HepG2 (cell line): ENCODE measurements around the gene SMIM21. TPM values are rescaled to one million over a fixed set of nuclear protein-coding genes. Genes with fewer than 3 reads are reported as not detected.

ENCODE experiments used
- ATAC-seq: fragments of 200-7000 bp; cut with Tn5 transposase; 3 replicates; pipeline ENCODE4 v1.9.1; 2020; ENCODE audit warnings: mild to moderate bottlenecking, moderate library complexity
- BruUV-seq: library from RNA; stranded (reverse); fragments of 400-500 nt; replicated peaks from 2 replicates; lab custom pipeline; 2021; lab: Mats Ljungman, UMichigan
- CTCF ChIA-PET: fragments of 300-600 bp; formaldehyde crosslinking; extraction: SDS; loops from one replicate; lab custom pipeline; 2021; ENCODE audit warnings: low total read pairs, inconsistent platforms, low intra/inter-chr PET ratio; lab: Yijun Ruan, JAX
- POLR2A ChIA-PET: fragments of 350-600 bp; sonication (Branson Sonifier 250); formaldehyde crosslinking; loops from one replicate; lab custom pipeline; 2020; ENCODE audit warnings: antibody characterized with exemption, inconsistent platforms; lab: Yijun Ruan, JAX
- DNase-seq: peaks from one replicate; pipeline ENCODE4 v3.0.0-alpha.2; 2015; ENCODE audit warnings: low spot score
- FAIRE-seq: peaks from 3 replicates; lab custom pipeline; 2011; peaks lifted over from hg19 to GRCh38; lab: Jason Lieb, UNC
- H2AFZ ChIP-seq: one replicate; pipeline ENCODE4 v1.6.1; 2011; ENCODE audit warnings: low read length, inconsistent platforms
- H3K27ac ChIP-seq: fragments of 300-600 bp; 3 replicates; pipeline ENCODE4 v1.8.0; 2011; ENCODE audit warnings: mixed run types, mild to moderate bottlenecking, mixed read lengths, low read length, inconsistent platforms; ENCODE audit not compliant: insufficient read depth; ENCODE audit errors: extremely low read length
- H3K27me3 ChIP-seq, 2 experiments: fragments of 200-600 bp in 1 of 2; 2 replicates in 1 of 2; 3 replicates in 1 of 2; pipeline versions ENCODE4 v1.6.0 to v1.8.0; 2011; ENCODE audit warnings: low read length in 2 of 2, mild to moderate bottlenecking in 2 of 2, moderate library complexity in 2 of 2, inconsistent platforms in 1 of 2; ENCODE audit not compliant: insufficient read depth in 2 of 2, control insufficient read depth in 1 of 2
- H3K36me3 ChIP-seq, 2 experiments: fragments of 200-600 bp in 1 of 2; replicated peaks in 1 of 2; 2 replicates in 1 of 2; 3 replicates in 1 of 2; pipeline versions ENCODE4 v1.5.1 to v1.8.0; 2011; ENCODE audit warnings: low read length in 2 of 2, inconsistent platforms in 1 of 2; ENCODE audit not compliant: insufficient read depth in 2 of 2, control insufficient read depth in 1 of 2
- H3K4me1 ChIP-seq: 2 replicates; pipeline ENCODE4 v1.5.1; 2012; ENCODE audit warnings: low read length, inconsistent platforms; ENCODE audit not compliant: insufficient read depth
- H3K4me2 ChIP-seq: 2 replicates; pipeline ENCODE4 v1.6.0; 2011; ENCODE audit warnings: low read depth, low read length, inconsistent platforms
- H3K4me3 ChIP-seq, 3 experiments: fragments of 200-600 bp in 1 of 3; sonication (generic), shearing (Covaris generic) in 1 of 3; replicated peaks in 1 of 3; 2 replicates each; pipeline ENCODE4 v1.5.1; 2011 to 2016; ENCODE audit warnings: low read length in 3 of 3, inconsistent platforms in 2 of 3, low read depth in 2 of 3, mild to moderate bottlenecking in 2 of 3, control low read depth in 1 of 3, mixed read lengths in 1 of 3; ENCODE audit not compliant: insufficient read depth in 1 of 3
- H3K79me2 ChIP-seq: one replicate; pipeline ENCODE4 v1.6.1; 2011; ENCODE audit warnings: low read length, inconsistent platforms; ENCODE audit not compliant: insufficient read depth
- H3K9ac ChIP-seq: 2 replicates; pipeline ENCODE4 v1.6.0; 2011; ENCODE audit warnings: mild to moderate bottlenecking, low read depth, low read length, inconsistent platforms; ENCODE audit not compliant: insufficient read depth
- H3K9me3 ChIP-seq: 2 replicates; pipeline ENCODE4 v1.5.1; 2012; ENCODE audit warnings: mild to moderate bottlenecking, low read length
- H4K20me1 ChIP-seq: 2 replicates; pipeline ENCODE4 v1.6.0; 2011; ENCODE audit warnings: inconsistent platforms, mild to moderate bottlenecking, low read length, moderate library complexity; ENCODE audit not compliant: insufficient read depth
- ELF1 ChIP-seq: sonication (generic); formaldehyde crosslinking; IDR thresholded peaks from 2 replicates; pipeline ENCODE4 v1.4.0; 2020; ENCODE audit warnings: missing genetic modification reagents
- GPBP1L1 ChIP-seq: sonication (generic); formaldehyde crosslinking; IDR thresholded peaks from 2 replicates; pipeline ENCODE4 v1.5.0; 2020; ENCODE audit warnings: mild to moderate bottlenecking, missing genetic modification reagents
- MAF1 ChIP-seq: sonication (generic); formaldehyde crosslinking; IDR thresholded peaks from 2 replicates; pipeline ENCODE4 v1.5.0; 2020; ENCODE audit warnings: missing genetic modification reagents, borderline replicate concordance
- MBNL3 ChIP-seq: fragments of 250-450 bp; sonication (Bioruptor Pico); conservative IDR thresholded peaks from 2 replicates; pipeline ENCODE4 v1.8.0; 2022; ENCODE audit warnings: mild to moderate bottlenecking, inconsistent platforms
- ONECUT2 ChIP-seq: sonication (generic); formaldehyde crosslinking; IDR thresholded peaks from 2 replicates; pipeline ENCODE4 v1.4.0; 2020; ENCODE audit warnings: missing genetic modification reagents
- PHF5A ChIP-seq: IDR thresholded peaks from one replicate; pipeline ENCODE4 v1.6.1; 2018; ENCODE audit warnings: low read depth, missing genetic modification reagents; ENCODE audit not compliant: unreplicated experiment
- PLSCR1 ChIP-seq: sonication (generic); formaldehyde crosslinking; IDR thresholded peaks from 2 replicates; pipeline ENCODE4 v1.5.0; 2020; ENCODE audit warnings: missing genetic modification reagents, mild to moderate bottlenecking, borderline replicate concordance
- RXRA ChIP-seq: sonication (generic); formaldehyde crosslinking; IDR thresholded peaks from 2 replicates; pipeline ENCODE4 v1.5.1; 2020; ENCODE audit warnings: missing genetic modification reagents
- SOX13 ChIP-seq, 3 experiments: fragments of 450-650 bp in 1 of 3; sonication (generic) in 1 of 3; formaldehyde crosslinking in 1 of 3; IDR thresholded peaks in 2 of 3; conservative IDR thresholded peaks in 1 of 3; 2 replicates each; pipeline versions ENCODE4 v1.5.0 to v1.6.1; 2016 to 2020; ENCODE audit warnings: antibody characterized with exemption in 1 of 3, mild to moderate bottlenecking in 1 of 3, missing compliant biosample characterization in 1 of 3, missing genetic modification reagents in 1 of 3, moderate library complexity in 1 of 3
- ZNF138 ChIP-seq: sonication (generic); formaldehyde crosslinking; IDR thresholded peaks from 2 replicates; pipeline ENCODE4 v1.5.0; 2020; ENCODE audit warnings: mild to moderate bottlenecking, low read depth, missing genetic modification reagents
- ZNF431 ChIP-seq: sonication (generic); formaldehyde crosslinking; IDR thresholded peaks from 2 replicates; pipeline ENCODE4 v1.9.0; 2022; ENCODE audit warnings: missing genetic modification reagents, low read depth, mild to moderate bottlenecking, borderline replicate concordance
- ZNF549 ChIP-seq: sonication (generic); formaldehyde crosslinking; IDR thresholded peaks from 2 replicates; pipeline ENCODE4 v1.5.0; 2020; ENCODE audit warnings: missing genetic modification reagents
- ZNF589 ChIP-seq: sonication (generic); formaldehyde crosslinking; conservative IDR thresholded peaks from 2 replicates; pipeline ENCODE4 v1.8.0; 2022; ENCODE audit warnings: mild to moderate bottlenecking, moderate library complexity, missing genetic modification reagents
- ZNF672 ChIP-seq: sonication (generic); formaldehyde crosslinking; IDR thresholded peaks from 2 replicates; pipeline ENCODE4 v1.8.1; 2022; ENCODE audit warnings: missing genetic modification reagents
- ZNF768 ChIP-seq: sonication (generic); formaldehyde crosslinking; IDR thresholded peaks from 2 replicates; pipeline ENCODE4 v1.4.0; 2020; ENCODE audit warnings: missing genetic modification reagents
- ZNF777 ChIP-seq: sonication (generic); formaldehyde crosslinking; IDR thresholded peaks from 2 replicates; pipeline ENCODE4 v1.4.0; 2020; ENCODE audit warnings: missing genetic modification reagents
- WGBS: methylation state at CpG from one replicate; pipeline ENCODE4 v1.1.6; 2017; ENCODE audit warnings: low lambda C conversion rate; 5-methylcytosine and 5-hydroxymethylcytosine counted together
- in situ Hi-C: cut with HindIII; loops from 2 replicates; pipeline ENCODE4 v1.10.0; 2017; ENCODE audit warnings: low pct_unique_long_range_greater_than_20kb; ENCODE audit not compliant: extremely low pct_ligation_motif_present
- intact Hi-C: fragments of 100-400 bp; cut with micrococcal nuclease; formaldehyde crosslinking; loops from one replicate; pipeline ENCODE4 v1.10.0; 2022; ENCODE audit not compliant: unreplicated experiment
- polyA plus RNA-seq, 8 experiments: library from polyadenylated mRNA; depleted of rRNA in 3 of 8; stranded (reverse) in 7 of 8; unstranded in 1 of 8; fragments of >200 nt; fragmentation: Illumina TruSeq in 4 of 8; extraction: Trizol in 4 of 8; gene quantifications; 2 replicates each; pipeline versions ENCODE4 v1.2.1 to v1.2.3, GENCODE V29; 2011 to 2016; ENCODE audit warnings: low read depth in 4 of 8, missing spikeins in 1 of 8, mixed read lengths in 1 of 8; ENCODE audit not compliant: insufficient read depth in 1 of 8
- total RNA-seq, 5 experiments: library from RNA; depleted of rRNA; stranded (reverse); fragments of >200 nt; fragmentation: Illumina TruSeq; extraction: Trizol; gene quantifications; 2 replicates each; pipeline ENCODE4 v1.2.3, GENCODE V29; 2016; ENCODE audit warnings: low read depth in 1 of 5

Gene SMIM21
- total and polyA plus RNA-seq, 2 of the 13 experiments (the other 11 are each of a cell fraction or from before 2014, with no cell fraction given), result not detected

GRCh38 chr18:75360215-75360614, 67.3 kb downstream of the SMIM21 start:
- ChIA-PET POLR2A (no interaction called here), CTCF (no interaction called here)
- no TSS peak for BruUV-seq
- in situ Hi-C loops, result no loop called here
- no peak for DNase-seq
- H3K27ac ChIP-seq, result no peak overlapping the region
- no peak for ATAC-seq
- no peak overlapping the region for H3K4me3 ChIP-seq
- no peak overlapping the region for H3K4me2 ChIP-seq
- WGBS, result 6% methylated on average over 7 of the region's 8 CpGs
- no peaks in the 10 kb centered on the region for H3K9me3 ChIP-seq
- no peaks in the 10 kb centered on the region for H3K36me3 ChIP-seq
- intact Hi-C loops, result no loop called here
- H3K9ac ChIP-seq, result no peak overlapping the region
- TF ChIP-seq RXRA (no peak), GPBP1L1 (CRISPR knock-in tag) (no peak), ZNF549 (CRISPR knock-in tag) (no peak), ZNF672 (CRISPR knock-in tag) (no peak), ONECUT2 (CRISPR knock-in tag) (no peak), SOX13 (IDR thresholded peaks at IDR 0.05) (no peak), SOX13 (CRISPR knock-in tag; conservative IDR thresholded peaks at IDR 0.05 in 1 of 2, IDR thresholded peaks at IDR 0.05 in 1 of 2) (no peak), ZNF768 (CRISPR knock-in tag) (no peak), PHF5A (CRISPR knock-in tag) (no peak), ZNF138 (CRISPR knock-in tag) (no peak), ZNF589 (CRISPR knock-in tag) (no peak), MBNL3 (CRISPR knock-in tag) (no peak), ZNF777 (CRISPR knock-in tag) (no peak), MAF1 (CRISPR knock-in tag) (no peak), ELF1 (no peak), ZNF431 (CRISPR knock-in tag) (no peak), PLSCR1 (CRISPR knock-in tag) (no peak)
- TF ChIP-seq, all 625 proteins: peak for 0
- FAIRE-seq, result no peak
- no peaks in the 10 kb centered on the region for H3K4me1 ChIP-seq
- peaks cover 0 to 34% of the 10 kb centered on the region in 2 experiments; a peak in 2 of 5 replicates for H3K27me3 ChIP-seq
- no peak overlapping the region for H2AFZ ChIP-seq
- no peaks in the 10 kb centered on the region for H4K20me1 ChIP-seq
- H3K79me2 ChIP-seq, result no peaks in the 10 kb centered on the region

Other genes with a start within 250 kb of the SMIM21 start
- gene PTGR3, start 218.6 kb downstream of the SMIM21 start, total RNA-seq (2016; rRNA removed; fragmentation: Illumina TruSeq; extraction: Trizol), result 11.5 and 13.3 TPM in 2 replicates
- gene PTGR3, start 218.6 kb downstream of the SMIM21 start, polyA plus RNA-seq (2011; rRNA removed), result 23.5 and 25.3 TPM in 2 replicates
- 2.5 and 2.6 TPM in 2 replicates for gene TSHZ1, start 216.9 kb downstream of the SMIM21 start, total RNA-seq (2016; rRNA removed; fragmentation: Illumina TruSeq; extraction: Trizol)
- 2.4 and 2.7 TPM in 2 replicates for gene TSHZ1, start 216.9 kb downstream of the SMIM21 start, polyA plus RNA-seq (2011; rRNA removed)